CD4-positive, alpha-beta memory T cell (primary cell): ENCODE results near the gene SFMBT2. TPM values are rescaled to one million over a fixed set of nuclear protein-coding genes. Genes with fewer than 3 reads are reported as not detected.

ENCODE experiments used
- CTCF ChIA-PET: fragments of 350-600 bp; sonication (Branson Sonifier 250); formaldehyde crosslinking; loops from one replicate; lab custom pipeline; 2021; ENCODE audit warnings: inconsistent platforms; ENCODE audit not compliant: partially characterized antibody; lab: Charles Lee
- POLR2A ChIA-PET: fragments of 350-600 bp; sonication (Branson Sonifier 250); formaldehyde crosslinking; loops from one replicate; lab custom pipeline; 2021; ENCODE audit not compliant: partially characterized antibody; lab: Charles Lee
- DNase-seq, 5 donors: peaks; one replicate each; pipeline versions ENCODE4 v3.0.0 to v3.0.0-alpha.2; 2020 to 2022; ENCODE audit warnings: mixed read lengths in 1 of 5
- H3K27ac ChIP-seq: one replicate; pipeline ENCODE4 v1.7.0; 2013; ENCODE audit warnings: low read depth, low read length
- H3K27me3 ChIP-seq: 2 replicates; pipeline ENCODE4 v1.7.0; 2013; ENCODE audit warnings: mild to moderate bottlenecking, low read length, moderate library complexity; ENCODE audit not compliant: insufficient read depth
- H3K36me3 ChIP-seq: 2 replicates; pipeline ENCODE4 v1.7.0; 2013; ENCODE audit warnings: mild to moderate bottlenecking, low read length, moderate library complexity; ENCODE audit not compliant: insufficient read depth
- H3K4me1 ChIP-seq: 2 replicates; pipeline ENCODE4 v1.7.0; 2013; ENCODE audit warnings: mild to moderate bottlenecking, low read length, moderate library complexity; ENCODE audit not compliant: insufficient read depth
- H3K4me3 ChIP-seq, 2 donors: one replicate each; pipeline ENCODE4 v1.7.0; 2013; ENCODE audit warnings: low read length in 2 of 2, mild to moderate bottlenecking in 1 of 2
- H3K9me3 ChIP-seq, 2 donors: one replicate each; pipeline ENCODE4 v1.7.0; 2013; ENCODE audit warnings: low read length in 2 of 2, control low read depth in 1 of 2; ENCODE audit not compliant: control insufficient read depth in 1 of 2
- H3K27ac Mint-ChIP-seq, 7 donors: one replicate each; pipeline ENCODE4 v1.8.0; 2020 to 2021; ENCODE audit warnings: mixed read lengths in 7 of 7, mild to moderate bottlenecking in 6 of 7, inconsistent platforms in 3 of 7, moderate library complexity in 3 of 7
- H3K27me3 Mint-ChIP-seq, 2 donors: one replicate each; pipeline ENCODE4 v1.8.0; 2020 to 2021; ENCODE audit warnings: mixed read lengths in 2 of 2
- H3K36me3 Mint-ChIP-seq, 2 donors: one replicate each; pipeline ENCODE4 v1.8.0; 2020 to 2021; ENCODE audit warnings: mixed read lengths in 2 of 2, inconsistent platforms in 1 of 2, mild to moderate bottlenecking in 1 of 2
- H3K4me1 Mint-ChIP-seq, 4 donors: one replicate each; pipeline ENCODE4 v1.8.0; 2020 to 2021; ENCODE audit warnings: mixed read lengths in 4 of 4, mild to moderate bottlenecking in 1 of 4
- H3K4me3 Mint-ChIP-seq, 8 donors: one replicate each; pipeline ENCODE4 v1.8.0; 2020 to 2021; ENCODE audit warnings: mixed read lengths in 8 of 8, mild to moderate bottlenecking in 7 of 8, moderate library complexity in 6 of 8, inconsistent platforms in 3 of 8
- H3K9me3 Mint-ChIP-seq, 8 donors: one replicate each; pipeline ENCODE4 v1.8.0; 2020 to 2021; ENCODE audit warnings: mixed read lengths in 8 of 8, mild to moderate bottlenecking in 5 of 8, inconsistent platforms in 3 of 8, moderate library complexity in 1 of 8
- intact Hi-C: fragments of 100-400 bp; cut with micrococcal nuclease; formaldehyde crosslinking; loops from one replicate; pipeline ENCODE4 v1.15.1; 2023
- polyA plus RNA-seq, 2 donors: library from polyadenylated mRNA; unstranded; fragments of 300-500 nt; fragmentation: Illumina TruSeq; gene quantifications; one replicate each; pipeline ENCODE4 v1.2.3, GENCODE V29; 2021
- total RNA-seq, 2 experiments: library from RNA; stranded (reverse); gene quantifications; one replicate each; pipeline ENCODE4 v1.2.3, GENCODE V29; 2021

SFMBT2 gene
- total and polyA plus RNA-seq, 4 experiments from 2014 or later = 1.7 to 22.3 (median 11.7) TPM

DNA sequence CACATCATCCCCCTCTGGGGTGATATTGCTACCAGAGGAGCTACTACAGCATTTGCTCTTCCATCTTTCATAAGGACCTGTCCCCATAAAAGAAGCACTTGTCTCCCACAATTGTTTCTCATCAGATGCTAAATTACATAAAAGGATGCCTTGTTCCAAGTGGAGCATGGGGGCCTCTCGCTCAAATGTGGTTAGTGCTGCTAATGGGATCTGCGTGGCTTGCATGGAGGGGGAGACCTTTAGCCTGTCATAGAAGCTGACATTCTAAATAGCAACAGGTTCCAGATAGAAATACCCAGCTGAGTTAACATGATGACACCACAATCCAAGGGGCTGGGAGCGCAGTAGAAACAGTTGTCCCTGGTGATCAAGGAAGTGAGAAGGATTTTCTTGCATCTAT is 257.9 kb downstream of the SFMBT2 start:
- H3K4me1 Mint-ChIP-seq = peaks cover 0 to 4% (median 2%) of the 10 kb centered on the region in 4 donors
- no peak overlapping the region for H3K27ac ChIP-seq
- no peaks in the 10 kb centered on the region for H3K9me3 Mint-ChIP-seq
- H3K27me3 ChIP-seq = no peaks in the 10 kb centered on the region
- H3K36me3 ChIP-seq = no peaks in the 10 kb centered on the region
- CTCF ChIA-PET = no interaction called here
- no peaks in the 10 kb centered on the region for H3K4me1 ChIP-seq
- no peak overlapping the region for H3K27ac Mint-ChIP-seq
- H3K4me3 ChIP-seq = no peak overlapping the region
- POLR2A ChIA-PET = no interaction called here
- peaks cover 5 to 6% of the 10 kb centered on the region in 2 donors for H3K27me3 Mint-ChIP-seq
- H3K4me3 Mint-ChIP-seq = no peak overlapping the region
- H3K36me3 Mint-ChIP-seq = peaks cover 0 to 3% of the 10 kb centered on the region in 2 donors
- DNase-seq = no peak
- no peaks in the 10 kb centered on the region for H3K9me3 ChIP-seq
- intact Hi-C loops = no loop called here

DNA sequence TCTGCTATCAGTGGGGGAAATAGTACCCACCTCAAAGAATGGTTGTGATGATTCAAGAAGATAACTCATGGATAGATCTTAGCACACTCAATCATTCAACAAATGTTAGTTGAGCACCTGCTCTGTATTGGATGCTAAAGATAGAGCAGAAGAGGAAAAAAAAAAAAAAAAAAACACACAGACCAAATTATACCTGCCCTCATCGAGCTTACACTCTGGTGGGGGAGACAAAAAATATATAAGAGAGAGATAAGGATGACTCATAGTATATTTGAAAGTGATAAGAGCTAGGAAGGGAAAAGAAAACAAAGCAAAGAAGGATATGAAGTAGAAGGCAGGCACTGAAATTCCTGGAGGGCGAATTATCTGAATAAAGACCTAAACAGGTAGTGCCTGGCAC is 258.5 kb downstream of the SFMBT2 start:
- H3K27ac ChIP-seq = no peak overlapping the region
- Mint-ChIP-seq H3K9me3 (no peaks in the 10 kb centered on the region), H3K4me1 (peaks cover 0 to 4% (median 2%) of the 10 kb centered on the region in 4 donors), H3K36me3 (no peaks in the 10 kb centered on the region), H3K4me3 (no peak overlapping the region), H3K27me3 (peaks cover 5 to 6% of the 10 kb centered on the region in 2 donors), H3K27ac (peak overlapping the region in 1 of 7 donors; percentile 87)
- H3K4me1 ChIP-seq = no peaks in the 10 kb centered on the region
- intact Hi-C loops = no loop called here
- ChIA-PET CTCF (no interaction called here), POLR2A (no interaction called here)
- no peak for DNase-seq
- H3K9me3 ChIP-seq = no peaks in the 10 kb centered on the region
- H3K36me3 ChIP-seq = no peaks in the 10 kb centered on the region
- no peaks in the 10 kb centered on the region for H3K27me3 ChIP-seq
- no peak overlapping the region for H3K4me3 ChIP-seq

DNA sequence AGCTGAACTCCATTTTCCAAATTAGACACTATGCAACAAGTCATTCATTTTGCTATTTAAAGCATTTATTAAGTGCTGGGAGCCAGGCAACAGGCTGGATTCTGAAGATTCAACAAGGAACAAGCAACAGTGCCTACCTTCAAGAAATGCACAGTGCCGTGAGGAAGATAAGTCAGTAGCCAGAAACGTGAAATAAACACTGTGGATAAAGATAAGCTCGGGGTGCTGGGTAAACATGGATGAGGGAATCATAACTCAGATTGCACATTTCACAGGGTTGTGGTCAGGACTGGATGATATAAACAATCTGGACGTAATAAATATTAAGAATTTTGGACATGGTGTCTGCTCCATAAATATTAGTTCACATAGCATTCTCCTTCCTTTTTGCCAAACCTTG is 259.3 kb downstream of the SFMBT2 start:
- no peaks in the 10 kb centered on the region for H3K36me3 ChIP-seq
- ChIA-PET CTCF (interaction anchor here (1.3 kb wide), 1 partner anchor 232 kb away, joined by 4 read pairs; no protein-coding TSS in a partner anchor), POLR2A (no interaction called here)
- H3K27me3 Mint-ChIP-seq = peaks cover 5 to 13% of the 10 kb centered on the region in 2 donors
- H3K27ac Mint-ChIP-seq = no peak overlapping the region
- H3K9me3 ChIP-seq = no peaks in the 10 kb centered on the region
- H3K4me1 Mint-ChIP-seq = peaks cover 0 to 2% (median 0%) of the 10 kb centered on the region in 4 donors
- no peak overlapping the region for H3K27ac ChIP-seq
- intact Hi-C loops = no loop called here
- no peak for DNase-seq
- no peaks in the 10 kb centered on the region for H3K9me3 Mint-ChIP-seq
- H3K36me3 Mint-ChIP-seq = no peaks in the 10 kb centered on the region
- no peaks in the 10 kb centered on the region for H3K4me1 ChIP-seq
- H3K27me3 ChIP-seq = peaks cover 4% of the 10 kb centered on the region
- H3K4me3 ChIP-seq = no peak overlapping the region
- no peak overlapping the region for H3K4me3 Mint-ChIP-seq

DNA sequence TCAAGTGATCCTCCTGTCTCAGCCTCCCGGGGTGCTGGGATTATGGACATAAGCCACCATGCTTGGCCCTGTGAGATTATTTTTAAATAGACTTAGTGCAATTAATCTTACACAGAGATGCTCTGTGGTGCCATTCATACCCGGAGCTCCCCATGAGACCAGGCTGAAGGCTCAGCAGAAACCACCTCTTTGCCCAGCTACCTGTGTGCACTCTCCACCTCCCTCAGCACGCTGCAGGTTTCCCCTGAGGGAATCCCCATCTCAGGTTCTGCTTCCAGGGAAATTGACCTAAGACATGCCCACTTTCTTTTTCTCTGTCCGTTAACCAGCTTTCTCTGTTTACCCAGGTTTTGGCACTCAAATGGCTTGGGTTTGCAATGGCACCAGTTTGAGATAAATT is 260.5 kb downstream of the SFMBT2 start:
- Mint-ChIP-seq H3K9me3 (no peaks in the 10 kb centered on the region), H3K27ac (no peak overlapping the region), H3K27me3 (peaks cover 7 to 17% of the 10 kb centered on the region in 2 donors), H3K36me3 (no peaks in the 10 kb centered on the region), H3K4me3 (no peak overlapping the region), H3K4me1 (peaks cover 0 to 2% (median 0%) of the 10 kb centered on the region in 4 donors)
- H3K27ac ChIP-seq = no peak overlapping the region
- intact Hi-C loops = no loop called here
- no peaks in the 10 kb centered on the region for H3K9me3 ChIP-seq
- ChIA-PET POLR2A (no interaction called here), CTCF (interaction anchor here (1.3 kb wide), 1 partner anchor 230 kb away, joined by 4 read pairs; no protein-coding TSS in a partner anchor)
- no peaks in the 10 kb centered on the region for H3K36me3 ChIP-seq
- no peak for DNase-seq
- no peak overlapping the region for H3K4me3 ChIP-seq
- H3K4me1 ChIP-seq = no peaks in the 10 kb centered on the region
- H3K27me3 ChIP-seq = peaks cover 4% of the 10 kb centered on the region

DNA sequence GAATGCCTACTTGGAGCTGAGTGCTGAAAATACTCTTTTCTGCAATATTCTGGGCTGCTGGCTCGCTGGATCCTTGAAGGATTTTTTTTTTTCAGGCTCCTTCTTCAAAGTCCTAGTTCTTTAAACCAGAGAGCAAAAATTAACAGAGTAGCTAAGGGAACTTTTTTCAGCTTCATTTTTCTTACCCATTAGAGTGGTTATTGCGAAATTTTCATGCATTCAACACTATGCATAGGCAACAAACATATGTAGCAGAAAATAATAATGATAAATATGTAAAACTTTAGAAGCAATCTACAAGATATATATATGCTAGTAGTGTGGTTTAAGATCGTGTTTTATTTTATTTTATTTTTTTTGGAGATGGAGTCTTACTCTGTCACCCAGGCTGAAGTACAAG is 264.6 kb downstream of the SFMBT2 start:
- no peaks in the 10 kb centered on the region for H3K9me3 ChIP-seq
- ChIA-PET CTCF (interaction anchor here (1.1 kb wide), 1 partner anchor 27 kb away, joined by 3 read pairs; no protein-coding TSS in a partner anchor), POLR2A (no interaction called here)
- H3K4me1 Mint-ChIP-seq = no peaks in the 10 kb centered on the region
- DNase-seq = no peak
- H3K4me3 Mint-ChIP-seq = no peak overlapping the region
- no peak overlapping the region for H3K4me3 ChIP-seq
- intact Hi-C loops = no loop called here
- H3K27ac Mint-ChIP-seq = no peak overlapping the region
- peaks cover 4% of the 10 kb centered on the region for H3K27me3 ChIP-seq
- H3K36me3 ChIP-seq = no peaks in the 10 kb centered on the region
- H3K27ac ChIP-seq = no peak overlapping the region
- peaks cover 9 to 23% of the 10 kb centered on the region in 2 donors for H3K27me3 Mint-ChIP-seq
- no peaks in the 10 kb centered on the region for H3K4me1 ChIP-seq
- H3K36me3 Mint-ChIP-seq = no peaks in the 10 kb centered on the region
- peaks cover 0 to 4% (median 3%) of the 10 kb centered on the region in 8 donors for H3K9me3 Mint-ChIP-seq

DNA sequence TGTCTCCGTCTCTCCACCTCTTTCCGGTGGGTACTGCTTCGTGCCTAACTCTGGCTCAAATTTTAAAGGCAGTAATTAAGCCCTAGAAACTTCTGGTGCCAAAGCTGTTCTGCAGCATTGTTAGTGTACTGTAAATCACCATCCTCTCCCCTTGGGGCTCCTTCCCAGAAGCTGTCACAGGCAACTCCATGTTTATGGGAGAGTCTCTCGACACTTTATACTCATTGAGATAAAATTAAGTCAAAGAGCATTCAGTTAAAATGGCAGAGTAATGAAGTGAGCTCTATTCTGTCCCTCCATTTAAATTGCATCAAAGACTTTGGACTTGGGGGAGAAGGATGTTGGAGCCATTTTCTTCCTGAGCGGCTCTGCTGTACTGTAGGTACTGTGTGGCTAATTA is 274.8 kb downstream of the SFMBT2 start:
- Mint-ChIP-seq H3K4me3 (no peak overlapping the region), H3K4me1 (peaks cover 4 to 8% (median 5%) of the 10 kb centered on the region in 4 donors), H3K27me3 (peaks cover 14 to 16% of the 10 kb centered on the region in 2 donors), H3K9me3 (peaks cover 0 to 7% (median 2%) of the 10 kb centered on the region in 8 donors), H3K27ac (no peak overlapping the region), H3K36me3 (no peaks in the 10 kb centered on the region)
- H3K4me3 ChIP-seq = no peak overlapping the region
- no peaks in the 10 kb centered on the region for H3K9me3 ChIP-seq
- no peaks in the 10 kb centered on the region for H3K4me1 ChIP-seq
- H3K36me3 ChIP-seq = no peaks in the 10 kb centered on the region
- CTCF ChIA-PET = no interaction called here
- intact Hi-C loops = no loop called here
- H3K27ac ChIP-seq = no peak overlapping the region
- peaks cover 4% of the 10 kb centered on the region for H3K27me3 ChIP-seq
- POLR2A ChIA-PET = no interaction called here
- no peak for DNase-seq

DNA sequence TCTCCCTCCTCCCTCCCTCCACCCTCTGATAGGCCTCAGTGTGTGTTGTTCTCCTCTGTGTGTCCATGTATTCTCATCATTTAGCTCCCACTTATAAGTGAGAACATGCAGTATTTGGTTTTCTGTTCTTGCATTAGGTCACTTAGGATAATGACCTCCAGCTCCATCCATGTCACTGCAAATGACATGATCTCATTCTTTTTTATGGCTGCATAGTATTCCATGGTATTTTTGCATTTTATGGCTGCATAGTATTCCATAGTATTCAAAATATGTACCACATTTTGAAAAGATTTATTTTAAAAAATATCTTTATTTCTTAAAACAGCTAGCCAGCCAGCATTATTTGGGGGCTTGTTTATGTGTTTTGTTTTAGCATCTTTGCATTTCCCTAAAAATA is 275.6 kb downstream of the SFMBT2 start:
- Histone ChIP-seq H3K27me3 (peaks cover 4% of the 10 kb centered on the region), H3K4me1 (no peaks in the 10 kb centered on the region), H3K4me3 (no peak overlapping the region), H3K36me3 (no peaks in the 10 kb centered on the region), H3K9me3 (no peaks in the 10 kb centered on the region), H3K27ac (no peak overlapping the region)
- peaks cover 17 to 19% of the 10 kb centered on the region in 2 donors for H3K27me3 Mint-ChIP-seq
- ChIA-PET CTCF (interaction anchor here (1.1 to 1.2 kb wide), 2 partner anchors 215 to 217 kb away, joined by 3 read pairs; no protein-coding TSS in a partner anchor), POLR2A (no interaction called here)
- no peak for DNase-seq
- no peak overlapping the region for H3K27ac Mint-ChIP-seq
- peaks cover 4 to 8% (median 5%) of the 10 kb centered on the region in 4 donors for H3K4me1 Mint-ChIP-seq
- H3K4me3 Mint-ChIP-seq = no peak overlapping the region
- no peaks in the 10 kb centered on the region for H3K36me3 Mint-ChIP-seq
- intact Hi-C loops = no loop called here
- H3K9me3 Mint-ChIP-seq = peaks cover 0 to 7% (median 2%) of the 10 kb centered on the region in 8 donors
